Measurements from ENCODE around the gene SLC7A6OS. TPM values are rescaled to one million over a fixed set of nuclear protein-coding genes. Genes with fewer than 3 reads are reported as not detected.

SLC7A6OS gene
- total RNA-seq, 1 experiment from 2014 or later = 24.5 TPM

- no peak overlapping the region for H3K56ac ChIP-seq (ENCODE audit: insufficient read length, low read depth, low read length)
- H3K14ac ChIP-seq (ENCODE audit: insufficient read depth, low read length) = no peak overlapping the region
- no peak overlapping the region for H4K5ac ChIP-seq (ENCODE audit: insufficient read length, low read depth, low read length)
- no peak overlapping the region for H2BK12ac ChIP-seq (ENCODE audit: insufficient read length, low read depth, low read length)
- no peaks in the 10 kb centered on the region for H3K79me1 ChIP-seq (ENCODE audit: insufficient read depth, low read depth, low read length, poor library complexity, severe bottlenecking)
- no peak overlapping the region for H3K27ac Mint-ChIP-seq
- H3K36me3 Mint-ChIP-seq (ENCODE audit: insufficient read depth in 1 of 3, low read depth in 3 of 3) = peaks cover 12 to 38% (median 31%) of the 10 kb centered on the region in 3 experiments; a peak in 6 of 7 replicates
- peaks cover 2% of the 10 kb centered on the region; the same call in 1 of the 2 replicates for H3K4me1 ChIP-seq (ENCODE audit: insufficient read depth, low read length)
- TF ChIP-seq, protein P1, sequence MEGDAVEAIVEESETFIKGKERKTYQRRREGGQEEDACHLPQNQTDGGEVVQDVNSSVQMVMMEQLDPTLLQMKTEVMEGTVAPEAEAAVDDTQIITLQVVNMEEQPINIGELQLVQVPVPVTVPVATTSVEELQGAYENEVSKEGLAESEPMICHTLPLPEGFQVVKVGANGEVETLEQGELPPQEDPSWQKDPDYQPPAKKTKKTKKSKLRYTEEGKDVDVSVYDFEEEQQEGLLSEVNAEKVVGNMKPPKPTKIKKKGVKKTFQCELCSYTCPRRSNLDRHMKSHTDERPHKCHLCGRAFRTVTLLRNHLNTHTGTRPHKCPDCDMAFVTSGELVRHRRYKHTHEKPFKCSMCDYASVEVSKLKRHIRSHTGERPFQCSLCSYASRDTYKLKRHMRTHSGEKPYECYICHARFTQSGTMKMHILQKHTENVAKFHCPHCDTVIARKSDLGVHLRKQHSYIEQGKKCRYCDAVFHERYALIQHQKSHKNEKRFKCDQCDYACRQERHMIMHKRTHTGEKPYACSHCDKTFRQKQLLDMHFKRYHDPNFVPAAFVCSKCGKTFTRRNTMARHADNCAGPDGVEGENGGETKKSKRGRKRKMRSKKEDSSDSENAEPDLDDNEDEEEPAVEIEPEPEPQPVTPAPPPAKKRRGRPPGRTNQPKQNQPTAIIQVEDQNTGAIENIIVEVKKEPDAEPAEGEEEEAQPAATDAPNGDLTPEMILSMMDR (conservative IDR thresholded peaks at IDR 0.05) = no peak
- H3K4me3 Mint-ChIP-seq = no peak overlapping the region; a peak in 1 of 5 replicates
- no peak overlapping the region for H2AK5ac ChIP-seq (ENCODE audit: insufficient read length, low read length)
- H3K18ac ChIP-seq (ENCODE audit: insufficient read length, low read depth, low read length) = no peak overlapping the region
- no peak for DNase-seq
- no peak overlapping the region for H2BK5ac ChIP-seq (ENCODE audit: insufficient read length, low read length)
- no peak overlapping the region for H3K4ac ChIP-seq (ENCODE audit: low read depth, low read length)
- no peak overlapping the region for H4K91ac ChIP-seq (ENCODE audit: insufficient read length, low read depth, low read length)
- H2BK120ac ChIP-seq (ENCODE audit: low read depth, low read length, poor library complexity, severe bottlenecking) = no peak overlapping the region
- H2BK15ac ChIP-seq (ENCODE audit: low read depth, low read length) = no peak overlapping the region
- no peaks in the 10 kb centered on the region for H3K27me3 Mint-ChIP-seq (ENCODE audit: low read depth)
- no peaks in the 10 kb centered on the region for H4K20me1 ChIP-seq (ENCODE audit: control insufficient read depth, insufficient read depth, insufficient read length)
- no peak overlapping the region for H3K4me2 ChIP-seq (ENCODE audit: insufficient read depth, insufficient read length, low read length)
- no CpG with 5 or more reads among the region's 4 CpGs for WGBS (ENCODE audit: extremely low coverage, insufficient read length, low lambda C conversion rate)
- H4K8ac ChIP-seq (replicated peaks; ENCODE audit: insufficient read length, low read depth, low read length) = no peak overlapping the region
- no peak overlapping the region for H3T11ph ChIP-seq (ENCODE audit: low read length)
- H3K9ac ChIP-seq (ENCODE audit: extremely low read depth, insufficient read length, low read length) = no peak overlapping the region
- peaks cover 16 to 19% of the 10 kb centered on the region in 2 experiments for H3K4me1 Mint-ChIP-seq
- H3K27me3 ChIP-seq (ENCODE audit: insufficient read depth, low read length) = no peaks in the 10 kb centered on the region
- peaks cover 2% of the 10 kb centered on the region; the same call in 1 of the 2 replicates for H3K79me2 ChIP-seq (ENCODE audit: insufficient read depth, low read length)
- H3K23me2 ChIP-seq (ENCODE audit: insufficient read length, low read depth, low read length, poor library complexity, severe bottlenecking) = peaks cover 15% of the 10 kb centered on the region
- no peak overlapping the region for H2BK20ac ChIP-seq (ENCODE audit: low read depth, low read length, poor library complexity, severe bottlenecking)
- no peak overlapping the region for H3K23ac ChIP-seq (ENCODE audit: insufficient read length, low read depth, low read length)
- no peak overlapping the region for H3K27ac ChIP-seq (ENCODE audit: insufficient read length, low read depth, low read length)
- no peaks in the 10 kb centered on the region for H3K9me3 Mint-ChIP-seq
- no peaks in the 10 kb centered on the region for H3K9me3 ChIP-seq (ENCODE audit: control insufficient read depth, low read depth, low read length)
- H2AFZ ChIP-seq (ENCODE audit: low read length) = no peak overlapping the region
These were observed 2.4 kb upstream of the SLC7A6OS start for GRCh38 chr16:68313116-68313515.
